RWPE1 (cell line): ENCODE data around the gene PKDCC.
"Not testable (repeated sequence)": the region's sequence is repeated elsewhere in the genome, so short reads cannot be mapped to it uniquely, and the experiment has no call there.

Experiments
- CTCF ChIA-PET: fragments of 350-600 bp; sonication (Branson Sonifier 250); formaldehyde crosslinking; extraction: SDS; loops from one replicate; lab custom pipeline; 2021; lab: Yijun Ruan, JAX
- POLR2A ChIA-PET: fragments of 400-600 bp; formaldehyde crosslinking; extraction: SDS; loops from one replicate; lab custom pipeline; 2020; ENCODE audit warnings: antibody characterized with exemption; ENCODE audit not compliant: low non-redundant PET; lab: Yijun Ruan, JAX
- DNase-seq: peaks from one replicate; pipeline ENCODE4 v3.0.0; 2012; ENCODE audit warnings: low spot score
- H3K27ac ChIP-seq: fragments of 450-650 bp; 2 replicates; pipeline ENCODE4 v1.5.1; 2017
- TF ChIP-seq, protein P1 (sequence below): fragments of 450-650 bp; conservative IDR thresholded peaks from 2 replicates; pipeline ENCODE4 v1.5.1; 2017; ENCODE audit warnings: low read depth, mild to moderate bottlenecking

Gene PKDCC

DNA sequence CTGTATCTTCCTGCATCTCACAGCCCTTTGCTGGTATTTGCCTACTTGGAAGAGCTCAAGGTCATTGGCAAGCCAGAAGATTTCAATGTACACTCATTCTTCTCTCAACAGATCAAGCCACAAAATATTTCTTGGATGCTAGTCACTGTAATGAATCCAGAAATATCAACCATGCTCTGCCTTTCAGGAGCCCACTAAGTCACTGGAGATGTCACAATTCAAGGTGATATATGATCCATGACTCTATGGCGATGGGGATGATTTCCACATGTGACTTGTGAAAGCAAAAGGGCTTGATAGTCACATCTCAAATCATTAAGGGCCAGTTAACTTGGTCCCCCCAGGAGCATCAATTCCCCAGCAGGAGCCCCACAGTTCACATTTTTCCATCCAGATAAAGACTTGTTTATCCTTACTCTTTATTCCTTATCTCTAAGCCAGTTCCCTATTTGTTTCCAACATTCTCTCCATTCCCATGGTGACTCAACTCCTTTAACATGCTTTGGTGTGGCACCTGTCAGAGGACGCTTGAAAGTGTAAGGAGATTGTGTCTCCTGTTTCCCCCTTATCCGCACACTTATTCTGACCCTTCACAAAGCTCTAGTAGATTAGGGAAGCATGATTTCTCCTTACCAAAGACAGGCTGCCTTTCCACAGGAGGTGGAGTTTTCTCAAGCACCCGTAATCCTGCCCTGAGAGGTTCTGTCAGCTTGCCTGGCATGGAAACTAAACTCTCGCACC is 15.8 kb downstream of the PKDCC start:
- TF ChIP-seq, protein P1, sequence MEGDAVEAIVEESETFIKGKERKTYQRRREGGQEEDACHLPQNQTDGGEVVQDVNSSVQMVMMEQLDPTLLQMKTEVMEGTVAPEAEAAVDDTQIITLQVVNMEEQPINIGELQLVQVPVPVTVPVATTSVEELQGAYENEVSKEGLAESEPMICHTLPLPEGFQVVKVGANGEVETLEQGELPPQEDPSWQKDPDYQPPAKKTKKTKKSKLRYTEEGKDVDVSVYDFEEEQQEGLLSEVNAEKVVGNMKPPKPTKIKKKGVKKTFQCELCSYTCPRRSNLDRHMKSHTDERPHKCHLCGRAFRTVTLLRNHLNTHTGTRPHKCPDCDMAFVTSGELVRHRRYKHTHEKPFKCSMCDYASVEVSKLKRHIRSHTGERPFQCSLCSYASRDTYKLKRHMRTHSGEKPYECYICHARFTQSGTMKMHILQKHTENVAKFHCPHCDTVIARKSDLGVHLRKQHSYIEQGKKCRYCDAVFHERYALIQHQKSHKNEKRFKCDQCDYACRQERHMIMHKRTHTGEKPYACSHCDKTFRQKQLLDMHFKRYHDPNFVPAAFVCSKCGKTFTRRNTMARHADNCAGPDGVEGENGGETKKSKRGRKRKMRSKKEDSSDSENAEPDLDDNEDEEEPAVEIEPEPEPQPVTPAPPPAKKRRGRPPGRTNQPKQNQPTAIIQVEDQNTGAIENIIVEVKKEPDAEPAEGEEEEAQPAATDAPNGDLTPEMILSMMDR = no peak
- CTCF ChIA-PET = no interaction called here
- POLR2A ChIA-PET = no interaction called here
- no peak for DNase-seq
- H3K27ac ChIP-seq = no peak overlapping the region

GRCh38 chr2:42064417-42064942 is 16.7 kb downstream of the PKDCC start:
- TF ChIP-seq, protein P1 = no peak
- POLR2A ChIA-PET = no interaction called here
- CTCF ChIA-PET = no interaction called here
- no peak for DNase-seq
- H3K27ac ChIP-seq = no peak overlapping the region

DNA sequence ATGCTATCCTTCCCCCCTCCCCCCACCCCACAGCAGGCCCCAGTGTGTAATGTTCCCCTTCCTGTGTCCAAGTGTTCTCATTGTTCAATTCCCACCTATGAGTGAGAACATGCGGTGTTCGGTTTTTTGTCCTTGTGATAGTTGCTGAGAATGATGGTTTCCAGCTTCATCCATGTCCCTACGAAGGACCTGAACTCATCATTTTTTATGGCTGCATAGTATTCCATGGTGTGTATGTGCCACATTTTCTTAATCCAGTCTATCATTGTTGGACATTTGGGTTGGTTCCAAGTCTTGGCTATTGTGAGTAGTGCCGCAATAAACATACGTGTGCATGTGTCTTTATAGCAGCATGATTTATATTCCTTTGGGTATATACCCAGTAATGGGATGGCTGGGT is 17.9 kb downstream of the PKDCC start:
- H3K27ac ChIP-seq, CTCF ChIA-PET, POLR2A ChIA-PET, DNase-seq: not testable (repeated sequence)

DNA sequence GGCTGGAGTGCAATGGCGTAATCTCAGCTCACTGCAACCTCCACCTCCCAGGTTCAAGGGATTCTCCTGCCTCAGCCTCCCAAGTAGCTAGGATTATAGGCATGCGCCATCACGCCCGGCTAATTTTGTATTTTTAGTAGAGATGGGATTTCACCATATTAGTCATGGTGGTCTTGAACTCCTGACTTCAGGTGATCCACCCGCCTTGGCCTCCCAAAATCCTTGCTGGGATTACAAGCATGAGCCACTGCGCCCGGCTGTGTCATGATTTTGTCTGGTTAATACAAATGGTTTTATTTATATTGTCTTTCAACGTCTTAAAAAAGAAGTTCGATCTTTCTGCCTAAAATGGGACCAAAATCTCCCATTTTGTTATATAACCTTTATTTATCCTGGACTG is 19.2 kb downstream of the PKDCC start:
- DNase-seq, H3K27ac ChIP-seq, POLR2A ChIA-PET: not testable (repeated sequence)
- CTCF ChIA-PET = interaction anchor here (0.5 kb wide), 1 partner anchor 214 kb away, joined by 3 read pairs; no protein-coding TSS in a partner anchor

GRCh38 chr2:42067521-42067920 is 19.7 kb downstream of the PKDCC start:
- ChIA-PET CTCF (no interaction called here), POLR2A (no interaction called here)
- TF ChIP-seq, protein P1 = no peak
- no peak for DNase-seq
- no peak overlapping the region for H3K27ac ChIP-seq

DNA sequence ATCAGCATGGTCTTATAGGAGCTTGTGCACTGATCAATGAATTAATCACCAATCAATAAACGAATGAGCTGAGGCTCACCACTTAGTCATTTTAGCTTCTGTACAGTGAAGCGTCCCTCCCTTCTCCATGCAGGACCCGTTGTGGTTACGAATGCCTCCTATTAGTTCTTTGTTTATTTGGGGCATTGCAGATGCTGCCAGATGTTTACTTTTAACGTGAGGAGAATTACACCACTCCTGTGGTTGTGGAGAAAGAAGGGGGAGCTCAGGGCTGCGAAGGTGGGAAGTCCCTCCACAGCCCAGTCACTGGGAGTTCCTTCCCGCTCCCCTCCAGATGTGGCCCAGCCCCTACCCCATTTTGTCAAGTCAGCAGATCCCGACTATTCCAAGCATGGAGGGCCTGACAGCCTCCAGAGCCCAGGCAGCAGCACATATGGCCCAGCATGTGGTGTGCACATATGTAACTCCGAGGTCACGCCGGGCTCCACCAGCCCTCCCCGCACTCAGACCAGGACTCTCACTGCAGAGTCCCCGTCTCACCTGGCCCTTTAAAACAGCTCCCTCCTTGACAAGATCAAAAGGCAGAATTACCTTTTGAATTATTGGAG is 20.9 kb downstream of the PKDCC start:
- ChIA-PET CTCF (interaction anchor here (0.6 kb wide), 1 partner anchor 190 kb away, joined by 9 read pairs; no protein-coding TSS in a partner anchor), POLR2A (no interaction called here)
- DNase-seq = no peak
- TF ChIP-seq, protein P1 = no peak
- no peak overlapping the region for H3K27ac ChIP-seq

DNA sequence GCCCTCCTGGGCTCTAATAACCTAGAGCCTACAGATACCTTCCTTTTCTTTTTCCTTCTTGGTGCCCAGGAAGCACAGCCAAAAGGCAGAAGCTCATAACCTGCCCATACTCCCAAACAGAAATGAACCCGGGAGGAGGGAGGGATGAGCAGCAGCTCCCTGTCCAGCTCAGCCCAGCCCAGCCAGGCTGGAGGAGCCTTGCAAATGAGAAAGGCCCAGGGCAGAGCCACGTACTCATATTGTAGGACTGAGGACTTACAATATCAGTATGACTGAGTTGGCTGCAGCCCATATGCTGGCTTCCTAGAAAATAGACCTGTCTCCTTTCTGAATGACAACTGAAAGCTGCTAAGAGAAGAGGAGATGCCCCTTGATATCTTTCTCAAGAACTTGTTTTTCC is 21.7 kb downstream of the PKDCC start:
- TF ChIP-seq, protein P1 = no peak
- no peak for DNase-seq
- POLR2A ChIA-PET = no interaction called here
- H3K27ac ChIP-seq = no peak overlapping the region
- CTCF ChIA-PET = interaction anchor here (0.6 kb wide), 1 partner anchor 17 kb away, joined by 3 read pairs; no protein-coding TSS in a partner anchor
